Activated naive CD8-positive, alpha-beta T cell treated with anti-CD3 and anti-CD28 coated beads, Interleukin-2, amount 50 U/mL, for 16 hours (primary cell): Measurements from ENCODE around the gene FAXDC2.

Experiments used
- DNase-seq: peaks from one replicate; pipeline ENCODE4 v3.0.0-alpha.2; 2020; ENCODE audit warnings: low read depth, low spot score

Gene FAXDC2

GRCh38 chr5:154850255-154851062, at the start of gene FAXDC2:
Gene FAXDC2, minus strand, starts transcription at chr5:154850603. Its CDS starts 12,425 bp downstream, at chr5:154838178.
- no peak for DNase-seq

- no peak for DNase-seq
Measured at GRCh38 chr5:154900066-154900465, 49.7 kb upstream of the FAXDC2 start.

- DNase-seq: no peak
Measured at GRCh38 chr5:154899151-154899816, 48.9 kb upstream of the FAXDC2 start.

GRCh38 chr5:154898210-154898609, 47.8 kb upstream of the FAXDC2 start:
- DNase-seq: no peak

- DNase-seq: no peak
Measured at GRCh38 chr5:154896562-154897165, 46.3 kb upstream of the FAXDC2 start.

GRCh38 chr5:154895606-154896561, 45.5 kb upstream of the FAXDC2 start:
- no peak for DNase-seq

- DNase-seq: no peak
Measured at GRCh38 chr5:154893381-154893780, 43.0 kb upstream of the FAXDC2 start.

- no peak for DNase-seq
Measured at GRCh38 chr5:154892369-154892771, 42.0 kb upstream of the FAXDC2 start.

- no peak for DNase-seq
Measured at GRCh38 chr5:154885439-154885838, 35.0 kb upstream of the FAXDC2 start.

GRCh38 chr5:154884424-154884823, 34.0 kb upstream of the FAXDC2 start:
- no peak for DNase-seq

GRCh38 chr5:154881986-154882385, 31.6 kb upstream of the FAXDC2 start:
- DNase-seq: no peak

GRCh38 chr5:154878642-154879335, 28.4 kb upstream of the FAXDC2 start:
- no peak for DNase-seq

GRCh38 chr5:154873791-154874331, 23.5 kb upstream of the FAXDC2 start:
- DNase-seq: no peak

GRCh38 chr5:154871734-154872133, 21.3 kb upstream of the FAXDC2 start:
- no peak for DNase-seq

GRCh38 chr5:154868702-154869101, 18.3 kb upstream of the FAXDC2 start:
- DNase-seq: no peak

GRCh38 chr5:154866841-154867240, 16.4 kb upstream of the FAXDC2 start:
- no peak for DNase-seq

- no peak for DNase-seq
Measured at GRCh38 chr5:154865466-154866184, 15.2 kb upstream of the FAXDC2 start.

GRCh38 chr5:154863291-154864080, 13.1 kb upstream of the FAXDC2 start:
- no peak for DNase-seq

- no peak for DNase-seq
Measured at GRCh38 chr5:154862766-154863165, 12.4 kb upstream of the FAXDC2 start.
